ENCODE results near the gene ARFGEF3. TPM values are rescaled to one million over a fixed set of nuclear protein-coding genes. Genes with fewer than 3 reads are reported as not detected.

The ARFGEF3 gene
- total RNA-seq, 1 donor from 2014 or later, result 1.8 TPM

- H3K36me3 ChIP-seq, result no peaks in the 10 kb centered on the region
- H3K4me1 ChIP-seq, result no peaks in the 10 kb centered on the region
- no peak for TF ChIP-seq CTCF (IDR thresholded peaks at IDR 0.05)
- H3K27ac ChIP-seq, result no peak overlapping the region
- no peak overlapping the region for H3K4me3 ChIP-seq
- no peaks in the 10 kb centered on the region for H3K9me3 ChIP-seq
- intact Hi-C loops (cut with DNase I), result no loop called here
- DNase-seq (ENCODE audit: low spot score in 2 of 2), result no peak
- H3K27me3 ChIP-seq, result no peaks in the 10 kb centered on the region
These were observed 78.0 kb downstream of the ARFGEF3 start for GRCh38 chr6:138239774-138240173.

- H3K4me1 ChIP-seq, result no peaks in the 10 kb centered on the region
- no peak overlapping the region for H3K4me3 ChIP-seq
- no peaks in the 10 kb centered on the region for H3K9me3 ChIP-seq
- H3K27ac ChIP-seq, result no peak overlapping the region
- intact Hi-C loops (cut with DNase I), result no loop called here
- no peaks in the 10 kb centered on the region for H3K36me3 ChIP-seq
- no peak for DNase-seq (ENCODE audit: low spot score in 2 of 2)
- no peak for TF ChIP-seq CTCF (IDR thresholded peaks at IDR 0.05)
- no peaks in the 10 kb centered on the region for H3K27me3 ChIP-seq
These were observed 78.9 kb downstream of the ARFGEF3 start for GRCh38 chr6:138240476-138241245.

DNA sequence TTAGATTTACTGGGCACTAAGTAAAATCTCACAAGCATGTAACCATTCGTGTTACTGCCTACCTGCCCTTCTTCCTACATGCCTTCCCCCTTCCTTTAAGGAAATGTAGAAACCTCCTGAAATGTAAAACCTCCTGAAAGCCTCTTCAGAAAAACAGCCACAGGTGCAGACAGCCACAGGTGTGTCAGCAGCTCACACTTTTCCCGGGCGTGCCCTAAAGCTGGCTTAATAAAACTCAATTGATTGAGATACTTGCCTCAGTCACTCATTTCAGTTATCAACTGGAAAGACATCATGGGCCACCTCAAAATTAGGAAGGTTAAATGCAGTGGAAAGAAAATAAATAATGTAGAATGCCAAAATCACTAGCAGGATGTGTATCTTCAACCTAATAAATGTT lies 79.6 kb downstream of the ARFGEF3 start:
- intact Hi-C loops (cut with DNase I), result no loop called here
- no peak for DNase-seq (ENCODE audit: low spot score in 2 of 2)
- Histone ChIP-seq H3K27me3 (no peaks in the 10 kb centered on the region), H3K4me1 (no peaks in the 10 kb centered on the region), H3K36me3 (no peaks in the 10 kb centered on the region), H3K27ac (no peak overlapping the region), H3K9me3 (no peaks in the 10 kb centered on the region), H3K4me3 (no peak overlapping the region)
- TF ChIP-seq CTCF (IDR thresholded peaks at IDR 0.05), result no peak

DNA sequence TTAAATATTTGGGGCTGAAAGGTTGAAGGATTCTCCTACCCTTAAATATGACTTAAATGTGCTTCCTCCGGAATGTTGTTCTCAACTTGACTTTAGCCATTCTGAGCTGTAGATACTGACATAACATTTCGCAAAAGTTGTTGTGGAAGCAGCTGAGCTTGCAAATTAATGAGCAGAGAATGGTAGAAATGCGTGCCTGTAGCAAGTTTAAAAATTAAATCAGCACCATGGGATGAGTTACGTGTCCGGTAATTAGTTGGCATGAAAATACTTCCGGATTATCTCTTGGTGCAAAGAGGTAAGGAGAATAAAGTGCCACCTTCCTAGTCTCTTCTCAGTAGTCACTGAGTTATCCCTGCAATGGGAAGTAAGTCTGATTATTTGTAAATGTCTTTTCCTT lies 80.2 kb downstream of the ARFGEF3 start:
- TF ChIP-seq CTCF (IDR thresholded peaks at IDR 0.05), result no peak
- no peak overlapping the region for H3K4me3 ChIP-seq
- DNase-seq (ENCODE audit: low spot score in 2 of 2), result no peak
- H3K27me3 ChIP-seq, result no peaks in the 10 kb centered on the region
- no peak overlapping the region for H3K27ac ChIP-seq
- H3K9me3 ChIP-seq, result no peaks in the 10 kb centered on the region
- H3K4me1 ChIP-seq, result no peaks in the 10 kb centered on the region
- H3K36me3 ChIP-seq, result no peaks in the 10 kb centered on the region
- intact Hi-C loops (cut with DNase I), result no loop called here

- Histone ChIP-seq H3K9me3 (no peaks in the 10 kb centered on the region), H3K4me1 (no peaks in the 10 kb centered on the region), H3K27ac (no peak overlapping the region), H3K36me3 (no peaks in the 10 kb centered on the region), H3K4me3 (no peak overlapping the region), H3K27me3 (no peaks in the 10 kb centered on the region)
- intact Hi-C loops (cut with DNase I), result no loop called here
- DNase-seq (ENCODE audit: low spot score in 2 of 2), result no peak
- TF ChIP-seq CTCF (IDR thresholded peaks at IDR 0.05), result no peak
These were observed 81.4 kb downstream of the ARFGEF3 start for GRCh38 chr6:138242987-138243592.

All from ascending aorta (tissue), 2 donors.